Prostate gland (tissue), 2 donors: ENCODE results near the gene RALA. TPM values are rescaled to one million over a fixed set of nuclear protein-coding genes. Genes with fewer than 3 reads are reported as not detected.
"Not testable (repeated sequence)": the region's sequence is repeated elsewhere in the genome, so short reads cannot be mapped to it uniquely, and the experiment has no call there.

Experiments used
- DNase-seq: peaks from one replicate; pipeline ENCODE4 v3.0.0-alpha.2; 2019; ENCODE audit warnings: low spot score
- H3K27ac ChIP-seq, 2 donors: fragments of 200-600 bp; sonication (generic); 2 replicates each; pipeline ENCODE4 v1.5.1; 2017 to 2019
- H3K27me3 ChIP-seq: fragments of 200-600 bp; sonication (generic); replicated peaks from 2 replicates; pipeline ENCODE4 v1.5.1; 2019; ENCODE audit not compliant: insufficient read depth
- H3K36me3 ChIP-seq, 2 donors: fragments of 200-600 bp; sonication (generic); 1 replicate in 1 of 2; 2 replicates in 1 of 2; pipeline versions ENCODE4 v1.5.1 to v1.8.1; 2017 to 2019
- H3K4me1 ChIP-seq: fragments of 200-600 bp; sonication (generic); replicated peaks from 2 replicates; pipeline ENCODE4 v1.5.1; 2019
- H3K4me3 ChIP-seq, 2 donors: fragments of 200-600 bp; sonication (generic); 2 replicates each; pipeline ENCODE4 v1.5.1; 2017 to 2019
- H3K9me3 ChIP-seq: fragments of 200-600 bp; sonication (generic); 2 replicates; pipeline ENCODE4 v1.5.1; 2017
- CTCF ChIP-seq, 4 experiments: fragments of 200-600 bp in 2 of 4; fragments of 450-650 bp in 2 of 4; sonication (generic) in 2 of 4; IDR thresholded peaks; 1 replicate in 3 of 4; 2 replicates in 1 of 4; pipeline ENCODE4 v1.5.1; 2016 to 2019; ENCODE audit warnings: antibody characterized with exemption in 4 of 4, mild to moderate bottlenecking in 2 of 4, moderate library complexity in 2 of 4
- POLR2A ChIP-seq: fragments of 450-650 bp; IDR thresholded peaks from one replicate; pipeline ENCODE4 v1.6.1; 2016; ENCODE audit warnings: antibody characterized with exemption, mild to moderate bottlenecking
- POLR2AphosphoS5 ChIP-seq: sonication (generic); formaldehyde crosslinking; IDR thresholded peaks from one replicate; pipeline ENCODE4 v1.6.1; 2017; ENCODE audit warnings: antibody characterized with exemption
- WGBS: methylation state at CpG from one replicate; pipeline ENCODE4 v1.1.5; 2018; 5-methylcytosine and 5-hydroxymethylcytosine counted together
- intact Hi-C: fragments of 100-400 bp; cut with DNase I; formaldehyde crosslinking; loops from one replicate; pipeline ENCODE4 v1.14.2; 2022
- total RNA-seq, 2 donors: library from RNA; depleted of rRNA; stranded (reverse); fragments of >200 nt; gene quantifications; one replicate each; pipeline ENCODE4 v1.1.0, GENCODE V29; 2016

RALA gene
- total RNA-seq, 2 donors from 2014 or later, result 11.9 to 14.7 TPM

GRCh38 chr7:39691821-39692220 is 68.4 kb downstream of the RALA start:
- Histone ChIP-seq H3K4me1 (no peaks in the 10 kb centered on the region), H3K9me3 (no peaks in the 10 kb centered on the region), H3K36me3 (no peaks in the 10 kb centered on the region), H3K27ac (no peak overlapping the region), H3K27me3 (no peaks in the 10 kb centered on the region), H3K4me3 (no peak overlapping the region)
- DNase-seq, result no peak
- WGBS, result 79% methylated on average over 2 of the region's 2 CpGs
- TF ChIP-seq CTCF (IDR thresholded peaks at IDR 0.05) (no peak), POLR2A (no peak), POLR2AphosphoS5 (no peak)
- intact Hi-C loops, result no loop called here

GRCh38 chr7:39693086-39693485 is 69.7 kb downstream of the RALA start:
- 97% methylated on average over 4 of the region's 4 CpGs for WGBS
- H3K27ac ChIP-seq, DNase-seq, H3K9me3 ChIP-seq, H3K4me3 ChIP-seq, H3K4me1 ChIP-seq, H3K36me3 ChIP-seq, H3K27me3 ChIP-seq, intact Hi-C loops: not testable (repeated sequence)

- H3K27ac ChIP-seq, result no peak overlapping the region
- intact Hi-C loops, result no loop called here
- no peak overlapping the region for H3K4me3 ChIP-seq
- TF ChIP-seq CTCF (IDR thresholded peaks at IDR 0.05), result no peak
- no peak for TF ChIP-seq POLR2A
- no peak for TF ChIP-seq POLR2AphosphoS5
- H3K36me3 ChIP-seq, result no peaks in the 10 kb centered on the region
- no peaks in the 10 kb centered on the region for H3K4me1 ChIP-seq
- DNase-seq, result no peak
- no peaks in the 10 kb centered on the region for H3K9me3 ChIP-seq
- no peaks in the 10 kb centered on the region for H3K27me3 ChIP-seq
- WGBS, result 94% methylated on average over 2 of the region's 2 CpGs
Observed at GRCh38 chr7:39693812-39694211, 70.4 kb downstream of the RALA start.

GRCh38 chr7:39695852-39696586 is 72.6 kb downstream of the RALA start:
- DNase-seq, result no peak
- intact Hi-C loops, result no loop called here

GRCh38 chr7:39696631-39697030 is 73.3 kb downstream of the RALA start:
- intact Hi-C loops, result no loop called here
- no peak for DNase-seq
- no peaks in the 10 kb centered on the region for H3K27me3 ChIP-seq
- H3K27ac ChIP-seq, result no peak overlapping the region
- no peak for TF ChIP-seq CTCF (IDR thresholded peaks at IDR 0.05)
- TF ChIP-seq POLR2AphosphoS5, result no peak
- no peak for TF ChIP-seq POLR2A
- H3K4me1 ChIP-seq, result no peaks in the 10 kb centered on the region
- H3K9me3 ChIP-seq, result no peaks in the 10 kb centered on the region
- no peaks in the 10 kb centered on the region for H3K36me3 ChIP-seq
- WGBS, result 38% methylated on average over 3 of the region's 3 CpGs
- H3K4me3 ChIP-seq, result no peak overlapping the region

More at GRCh38 chr7:39695852-39696586, 72.6 kb downstream of the RALA start:
- Histone ChIP-seq H3K4me1 (no peaks in the 10 kb centered on the region), H3K27me3 (no peaks in the 10 kb centered on the region), H3K4me3 (no peak overlapping the region), H3K36me3 (no peaks in the 10 kb centered on the region), H3K27ac (no peak overlapping the region), H3K9me3 (no peaks in the 10 kb centered on the region)
- TF ChIP-seq POLR2AphosphoS5, result no peak
- no peak for TF ChIP-seq POLR2A
- no peak for TF ChIP-seq CTCF (IDR thresholded peaks at IDR 0.05)
- 88% methylated on average over 3 of the region's 3 CpGs for WGBS
